Osteoblast (primary cell): ENCODE data around the gene FADS6. TPM values are rescaled to one million over a fixed set of nuclear protein-coding genes. Genes with fewer than 3 reads are reported as not detected.

ENCODE experiments used
- DNase-seq: peaks from one replicate; pipeline ENCODE4 v3.0.0; 2011; ENCODE audit warnings: low spot score, mixed read lengths; ENCODE audit not compliant: insufficient read length; ENCODE audit errors: missing footprints
- H2AFZ ChIP-seq: 2 replicates; pipeline ENCODE4 v1.6.0; 2011; ENCODE audit warnings: mild to moderate bottlenecking, low read length
- H3K27ac ChIP-seq: 2 replicates; pipeline ENCODE4 v1.5.1; 2011; ENCODE audit warnings: mild to moderate bottlenecking, low read depth, low read length, moderate library complexity
- H3K27me3 ChIP-seq: 2 replicates; pipeline ENCODE4 v1.6.0; 2012; ENCODE audit warnings: mild to moderate bottlenecking, control low read depth, inconsistent platforms, low read length, moderate library complexity; ENCODE audit not compliant: insufficient read depth
- H3K36me3 ChIP-seq: 2 replicates; pipeline ENCODE4 v1.5.1; 2011; ENCODE audit warnings: mild to moderate bottlenecking, low read length, control low read depth, moderate library complexity; ENCODE audit not compliant: insufficient read depth
- H3K4me1 ChIP-seq: 2 replicates; pipeline ENCODE4 v1.5.1; 2011; ENCODE audit warnings: mild to moderate bottlenecking, low read length, control low read depth, moderate library complexity; ENCODE audit not compliant: insufficient read depth
- H3K4me2 ChIP-seq: 2 replicates; pipeline ENCODE4 v1.6.0; 2011; ENCODE audit warnings: mild to moderate bottlenecking, low read length; ENCODE audit not compliant: insufficient read depth
- H3K4me3 ChIP-seq: fragments of 200-600 bp; sonication (generic); 3 replicates; pipeline ENCODE4 v1.5.1; 2012; ENCODE audit warnings: mild to moderate bottlenecking, low read length, inconsistent platforms; ENCODE audit not compliant: insufficient read depth
- H3K79me2 ChIP-seq: 2 replicates; pipeline ENCODE4 v1.6.0; 2012; ENCODE audit warnings: mild to moderate bottlenecking, low read length, control low read depth, inconsistent platforms; ENCODE audit not compliant: insufficient read depth
- H3K9me3 ChIP-seq: 2 replicates; pipeline ENCODE4 v1.5.1; 2011; ENCODE audit warnings: low read depth, low read length, control low read depth
- H4K20me1 ChIP-seq: 2 replicates; pipeline ENCODE4 v1.6.0; 2012; ENCODE audit warnings: mild to moderate bottlenecking, low read length, control low read depth; ENCODE audit not compliant: insufficient read depth
- CTCF ChIP-seq: IDR thresholded peaks from 2 replicates; pipeline ENCODE4 v1.5.1; 2011; ENCODE audit warnings: mild to moderate bottlenecking, low read depth, low read length, moderate library complexity; ENCODE audit errors: extremely low read depth
- total RNA-seq: library from RNA; depleted of rRNA; stranded (reverse); fragments of >200 nt; gene quantifications from 2 replicates; pipeline ENCODE4 v1.2.3, GENCODE V29; 2012

Gene FADS6
- total RNA-seq, 1 donor: not detected

- Histone ChIP-seq H4K20me1 (peaks cover 8% of the 10 kb centered on the region), H3K4me1 (peaks cover 6% of the 10 kb centered on the region), H3K36me3 (no peaks in the 10 kb centered on the region), H3K4me2 (no peak overlapping the region), H3K79me2 (no peaks in the 10 kb centered on the region), H3K27me3 (no peaks in the 10 kb centered on the region), H3K9me3 (no peaks in the 10 kb centered on the region), H3K4me3 (no peak overlapping the region), H2AFZ (no peak overlapping the region), H3K27ac (no peak overlapping the region)
- DNase-seq: no peak
- TF ChIP-seq CTCF: no peak
Measured at GRCh38 chr17:74838274-74838673, 55.2 kb downstream of the FADS6 start.

GRCh38 chr17:74836691-74837467 lies 56.6 kb downstream of the FADS6 start:
- H3K36me3 ChIP-seq: no peaks in the 10 kb centered on the region
- no peak for TF ChIP-seq CTCF
- H3K4me1 ChIP-seq: peaks cover 9% of the 10 kb centered on the region
- H2AFZ ChIP-seq: no peak overlapping the region
- H3K27ac ChIP-seq: no peak overlapping the region
- DNase-seq: no peak
- no peak overlapping the region for H3K4me2 ChIP-seq
- H3K27me3 ChIP-seq: no peaks in the 10 kb centered on the region
- H3K4me3 ChIP-seq: no peak overlapping the region
- H4K20me1 ChIP-seq: peaks cover 15% of the 10 kb centered on the region
- no peaks in the 10 kb centered on the region for H3K9me3 ChIP-seq
- H3K79me2 ChIP-seq: no peaks in the 10 kb centered on the region

DNA sequence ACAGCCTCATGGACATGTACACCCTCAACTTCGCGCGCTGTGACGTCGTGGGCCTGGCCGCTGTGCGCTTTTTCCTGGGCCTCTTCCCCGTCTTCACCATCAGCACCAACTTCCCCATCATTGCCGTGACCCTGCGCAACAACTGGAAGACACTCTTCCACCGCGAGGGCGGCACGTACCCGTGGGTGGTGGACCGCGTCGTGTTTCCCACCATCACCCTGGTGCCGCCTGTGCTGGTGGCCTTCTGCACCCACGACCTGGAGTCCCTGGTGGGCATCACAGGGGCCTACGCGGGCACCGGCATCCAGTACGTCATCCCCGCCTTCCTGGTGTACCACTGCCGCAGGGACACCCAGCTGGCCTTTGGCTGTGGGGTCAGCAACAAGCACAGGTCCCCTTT lies 57.2 kb downstream of the FADS6 start:
- Histone ChIP-seq H3K27ac (no peak overlapping the region), H2AFZ (no peak overlapping the region), H3K4me1 (peaks cover 9% of the 10 kb centered on the region), H3K9me3 (no peaks in the 10 kb centered on the region), H3K79me2 (no peaks in the 10 kb centered on the region), H4K20me1 (peaks cover 15% of the 10 kb centered on the region), H3K27me3 (no peaks in the 10 kb centered on the region), H3K36me3 (no peaks in the 10 kb centered on the region), H3K4me3 (no peak overlapping the region), H3K4me2 (no peak overlapping the region)
- no peak for TF ChIP-seq CTCF
- no peak for DNase-seq

- Histone ChIP-seq H3K27me3 (no peaks in the 10 kb centered on the region), H4K20me1 (peaks cover 15% of the 10 kb centered on the region), H3K4me2 (no peak overlapping the region), H2AFZ (no peak overlapping the region), H3K79me2 (no peaks in the 10 kb centered on the region), H3K4me3 (no peak overlapping the region), H3K4me1 (peaks cover 5% of the 10 kb centered on the region), H3K27ac (no peak overlapping the region), H3K9me3 (no peaks in the 10 kb centered on the region), H3K36me3 (no peaks in the 10 kb centered on the region)
- TF ChIP-seq CTCF: no peak
- DNase-seq: peak; percentile 97
Measured at GRCh38 chr17:74833501-74834377, 59.7 kb downstream of the FADS6 start.
